HG03378 (cell line): Measurements from ENCODE around the gene ARHGEF17.

Experiments used
- ATAC-seq: cut with Tn5 transposase; IDR thresholded peaks from one replicate; pipeline ENCODE4 v1.9.1; 2021; ENCODE audit warnings: mild to moderate bottlenecking, moderate library complexity; ENCODE audit not compliant: unreplicated experiment

Gene ARHGEF17

GRCh38 chr11:73404048-73404447, 96.0 kb downstream of the ARHGEF17 start:
- ATAC-seq: no peak

GRCh38 chr11:73404506-73405145, 96.5 kb downstream of the ARHGEF17 start:
- no peak for ATAC-seq

GRCh38 chr11:73405146-73405510, 97.1 kb downstream of the ARHGEF17 start:
- no peak for ATAC-seq

- ATAC-seq: no peak
These were observed 98.1 kb downstream of the ARHGEF17 start for GRCh38 chr11:73406131-73406530.

- no peak for ATAC-seq
These were observed 98.5 kb downstream of the ARHGEF17 start for GRCh38 chr11:73406619-73407018.

GRCh38 chr11:73409431-73409830, 101.4 kb downstream of the ARHGEF17 start:
- ATAC-seq: no peak

GRCh38 chr11:73410627-73411026, 102.6 kb downstream of the ARHGEF17 start:
- no peak for ATAC-seq

- no peak for ATAC-seq
These were observed 103.0 kb downstream of the ARHGEF17 start for GRCh38 chr11:73411031-73411430.

- no peak for ATAC-seq
These were observed 104.2 kb downstream of the ARHGEF17 start for GRCh38 chr11:73412308-73412707.

- no peak for ATAC-seq
These were observed 105.2 kb downstream of the ARHGEF17 start for GRCh38 chr11:73413256-73413655.

- ATAC-seq: no peak
These were observed 107.0 kb downstream of the ARHGEF17 start for GRCh38 chr11:73414977-73415651.

- ATAC-seq: no peak
These were observed 108.0 kb downstream of the ARHGEF17 start for GRCh38 chr11:73415854-73416615.

- ATAC-seq: no peak
These were observed 108.7 kb downstream of the ARHGEF17 start for GRCh38 chr11:73416786-73417185.
